ENCODE measurements around the gene ID1.

DNA sequence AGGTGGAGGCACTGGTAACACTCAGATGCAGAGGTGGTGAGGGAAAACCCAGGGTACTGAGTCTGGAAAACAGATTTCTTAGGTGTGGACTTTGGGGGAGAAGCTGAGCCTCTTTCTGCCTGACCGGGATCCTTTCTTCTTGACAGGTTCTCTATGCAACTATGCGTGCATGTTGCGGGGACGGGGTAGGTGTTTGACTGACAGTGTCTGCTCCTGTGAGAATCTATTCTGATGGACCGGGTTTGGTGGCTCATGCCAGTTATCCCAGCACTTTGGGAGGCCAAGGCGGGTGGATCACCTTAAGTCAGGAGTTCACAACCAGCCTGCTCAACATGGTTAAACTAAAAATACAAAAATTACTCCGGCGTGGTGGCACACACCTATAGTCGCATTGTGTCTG lies 27.9 kb upstream of the ID1 start:
- TF ChIP-seq EZH2 (IDR thresholded peaks at IDR 0.05) (no peak), POLR2AphosphoS5 (IDR thresholded peaks at IDR 0.05; ENCODE audit: borderline replicate concordance, low read depth, low read length) (no peak)
